Esophagus squamous epithelium (tissue), 5 donors: ENCODE results near the gene KLHL17. TPM values are rescaled to one million over a fixed set of nuclear protein-coding genes. Genes with fewer than 3 reads are reported as not detected.
"Not testable (repeated sequence)": the region's sequence is repeated elsewhere in the genome, so short reads cannot be mapped to it uniquely, and the experiment has no call there.

Experiments
- DNase-seq: peaks from one replicate; lab custom pipeline; 2025; lab: John Stamatoyannopoulos, UW
- H3K27ac ChIP-seq, 4 donors: fragments of 200-600 bp; sonication (generic); one replicate each; pipeline ENCODE4 v1.5.1; 2016 to 2019; ENCODE audit warnings: mild to moderate bottlenecking in 1 of 4
- H3K27me3 ChIP-seq, 4 donors: fragments of 200-600 bp; sonication (generic); 1 replicate in 3 of 4; 2 replicates in 1 of 4; pipeline versions ENCODE4 v1.5.1 to v1.6.0; 2017 to 2021; ENCODE audit warnings: antibody characterized with exemption in 1 of 4
- H3K36me3 ChIP-seq, 3 donors: fragments of 200-600 bp; sonication (generic); one replicate each; pipeline ENCODE4 v1.5.1; 2016 to 2019
- H3K4me1 ChIP-seq, 3 donors: fragments of 200-600 bp; sonication (generic); one replicate each; pipeline ENCODE4 v1.5.1; 2017 to 2019
- H3K4me3 ChIP-seq, 4 donors: fragments of 200-600 bp; sonication (generic); 1 replicate in 3 of 4; 2 replicates in 1 of 4; pipeline ENCODE4 v1.5.1; 2016 to 2019; ENCODE audit warnings: mild to moderate bottlenecking in 2 of 4, moderate library complexity in 1 of 4
- H3K9me3 ChIP-seq, 3 donors: fragments of 200-600 bp; sonication (generic); one replicate each; pipeline ENCODE4 v1.5.1; 2016 to 2019
- POLR2A ChIP-seq, 4 donors: fragments of 450-650 bp; IDR thresholded peaks; one replicate each; pipeline ENCODE4 v1.6.1; 2017; ENCODE audit warnings: antibody characterized with exemption in 4 of 4, mild to moderate bottlenecking in 4 of 4, moderate library complexity in 3 of 4
- WGBS, 2 donors: methylation state at CpG; one replicate each; pipeline ENCODE4 v1.1.5; 2018; 5-methylcytosine and 5-hydroxymethylcytosine counted together
- intact Hi-C: fragments of 100-400 bp; cut with DNase I; formaldehyde crosslinking; loops from one replicate; pipeline ENCODE4 v1.15.0; 2022
- total RNA-seq, 4 donors: library from RNA; depleted of rRNA; stranded (reverse); fragments of >200 nt; gene quantifications; one replicate each; pipeline ENCODE4 v1.1.0, GENCODE V29; 2016
- TF ChIP-seq, protein P1 (sequence below), 6 experiments: fragments of 450-650 bp in 4 of 6; fragments of 200-600 bp in 2 of 6; sonication (generic) in 2 of 6; IDR thresholded peaks; one replicate each; pipeline ENCODE4 v1.5.1; 2016 to 2019; ENCODE audit warnings: antibody characterized with exemption in 6 of 6, mild to moderate bottlenecking in 4 of 6, moderate library complexity in 4 of 6
- donor health status: DM: yes; HTN: yes; CAD: no.

Gene KLHL17
- total RNA-seq, 4 donors from 2014 or later, result 8.7 to 13.8 (median 10.3) TPM

DNA sequence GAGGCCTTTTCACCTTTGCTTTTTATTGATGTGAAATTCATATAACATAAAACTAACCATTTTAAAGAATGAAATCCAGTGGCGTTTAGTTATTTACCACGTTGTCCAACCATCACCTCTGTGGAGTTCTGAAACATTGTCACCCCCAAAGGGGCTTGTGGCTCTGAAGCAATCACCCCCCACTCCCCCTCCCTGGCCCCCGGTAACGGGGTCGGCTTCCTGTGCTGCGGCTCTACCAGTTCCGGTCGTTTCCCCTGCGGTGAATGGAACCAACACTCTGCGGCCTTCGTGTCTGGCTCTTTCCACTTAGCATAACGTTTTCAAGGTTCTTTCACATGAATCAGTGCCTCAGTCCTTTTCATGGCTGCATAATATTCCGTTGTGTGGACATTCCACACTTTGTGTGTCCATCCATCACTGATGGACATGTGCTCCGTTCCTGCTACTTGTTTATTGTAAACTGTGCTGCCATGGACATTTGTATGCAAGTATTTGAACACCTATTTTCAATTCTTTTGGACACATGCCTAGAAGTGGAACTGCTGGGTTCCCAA is 51.1 kb downstream of the KLHL17 start:
- no peaks in the 10 kb centered on the region for H3K9me3 ChIP-seq
- no peak for DNase-seq
- no peak overlapping the region for H3K27ac ChIP-seq
- H3K27me3 ChIP-seq, result peaks cover 0 to 11% (median 0%) of the 10 kb centered on the region in 4 donors
- no peak overlapping the region for H3K4me3 ChIP-seq
- no peak for TF ChIP-seq POLR2A (IDR thresholded peaks at IDR 0.05)
- TF ChIP-seq, protein P1, sequence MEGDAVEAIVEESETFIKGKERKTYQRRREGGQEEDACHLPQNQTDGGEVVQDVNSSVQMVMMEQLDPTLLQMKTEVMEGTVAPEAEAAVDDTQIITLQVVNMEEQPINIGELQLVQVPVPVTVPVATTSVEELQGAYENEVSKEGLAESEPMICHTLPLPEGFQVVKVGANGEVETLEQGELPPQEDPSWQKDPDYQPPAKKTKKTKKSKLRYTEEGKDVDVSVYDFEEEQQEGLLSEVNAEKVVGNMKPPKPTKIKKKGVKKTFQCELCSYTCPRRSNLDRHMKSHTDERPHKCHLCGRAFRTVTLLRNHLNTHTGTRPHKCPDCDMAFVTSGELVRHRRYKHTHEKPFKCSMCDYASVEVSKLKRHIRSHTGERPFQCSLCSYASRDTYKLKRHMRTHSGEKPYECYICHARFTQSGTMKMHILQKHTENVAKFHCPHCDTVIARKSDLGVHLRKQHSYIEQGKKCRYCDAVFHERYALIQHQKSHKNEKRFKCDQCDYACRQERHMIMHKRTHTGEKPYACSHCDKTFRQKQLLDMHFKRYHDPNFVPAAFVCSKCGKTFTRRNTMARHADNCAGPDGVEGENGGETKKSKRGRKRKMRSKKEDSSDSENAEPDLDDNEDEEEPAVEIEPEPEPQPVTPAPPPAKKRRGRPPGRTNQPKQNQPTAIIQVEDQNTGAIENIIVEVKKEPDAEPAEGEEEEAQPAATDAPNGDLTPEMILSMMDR (IDR thresholded peaks at IDR 0.05), result no peak
- whole genome bisulfite sequencing, 2 donors, result 77 to 79% methylated on average over 10 to 14 of the region's 14 CpGs
- H3K36me3 ChIP-seq, result no peaks in the 10 kb centered on the region
- H3K4me1 ChIP-seq, result peaks cover 13 to 35% (median 31%) of the 10 kb centered on the region in 3 donors
- intact Hi-C loops, result no loop called here

DNA sequence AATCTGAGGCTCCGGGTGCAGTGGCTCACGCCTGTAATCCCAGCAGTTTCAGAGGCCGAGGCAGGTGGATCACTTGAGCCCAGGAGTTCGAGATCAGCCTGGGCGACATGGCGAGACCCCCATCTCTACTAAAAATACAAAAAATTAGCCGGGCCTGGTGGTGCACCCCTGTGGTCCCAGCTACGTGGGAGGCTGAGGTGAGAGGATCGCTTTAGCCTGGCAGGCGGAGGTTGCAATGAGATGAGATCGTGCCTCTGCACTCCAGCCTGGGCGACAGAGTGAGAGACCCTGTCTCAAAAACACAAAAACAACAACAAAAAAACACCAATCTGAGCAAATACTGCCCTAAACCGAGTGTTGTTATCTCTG is 52.3 kb downstream of the KLHL17 start:
- H3K9me3 ChIP-seq, DNase-seq, intact Hi-C loops, H3K36me3 ChIP-seq, H3K27me3 ChIP-seq: not testable (repeated sequence)
- peak overlapping the region; percentile 70 to 97 (median 92) for H3K27ac ChIP-seq
- peaks cover 8 to 25% (median 21%) of the 10 kb centered on the region in 3 donors for H3K4me1 ChIP-seq
- H3K4me3 ChIP-seq, result peak overlapping the region; percentile 43 to 86 (median 64)
- WGBS, 2 donors, result 49 to 60% methylated on average over 12 to 13 of the region's 13 CpGs

DNA sequence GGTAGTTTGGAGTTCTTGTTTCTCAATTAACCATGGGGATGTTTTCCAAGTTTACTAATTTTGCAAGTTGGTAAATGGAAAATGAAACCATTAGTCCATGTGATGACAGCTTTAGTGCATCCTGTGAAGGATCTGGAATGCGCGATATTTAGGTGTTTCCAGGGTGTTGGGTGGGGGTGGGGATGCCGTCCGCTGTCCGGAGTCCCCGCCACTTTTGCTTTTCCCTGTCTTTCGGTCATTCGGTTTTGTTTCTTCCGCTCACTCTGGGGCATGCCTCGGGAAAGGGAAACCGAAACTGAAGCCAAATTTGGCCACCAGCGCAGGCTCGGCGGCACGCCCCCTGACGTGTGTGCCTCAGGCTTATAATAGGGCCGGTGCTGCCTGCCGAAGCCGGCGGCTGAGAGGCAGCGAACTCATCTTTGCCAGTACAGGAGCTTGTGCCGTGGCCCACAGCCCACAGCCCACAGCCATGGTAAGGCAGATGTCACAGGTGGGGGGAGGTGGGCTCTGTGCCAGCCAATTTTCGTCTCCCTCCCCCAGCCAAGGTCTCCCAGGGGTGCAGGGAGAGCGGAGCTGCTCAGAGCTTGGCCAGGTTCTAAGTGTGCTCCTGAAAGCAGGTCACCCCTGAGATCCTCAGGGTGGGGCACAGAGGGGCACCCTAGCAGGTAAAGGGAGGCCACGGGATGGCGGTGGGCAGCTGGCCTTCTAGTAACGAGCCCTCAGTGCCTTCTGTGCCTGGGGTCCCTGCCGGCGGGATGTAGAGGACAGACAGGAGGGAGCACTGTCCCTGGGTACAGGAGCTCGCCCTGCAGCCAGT is 52.9 kb downstream of the KLHL17 start, which contains the start of gene ISG15:
Gene ISG15, plus strand, starts transcription at position 393 of the 817 bp plus-strand sequence. Its CDS starts 77 bp downstream, at position 470.
- Histone ChIP-seq H3K36me3 (no peaks in the 10 kb centered on the region), H3K4me3 (peak within 1 kb of the TSS; percentile 43 to 86 (median 64)), H3K4me1 (peaks cover 8 to 25% (median 21%) of the 10 kb centered on the region in 3 donors), H3K27me3 (no peaks in the 10 kb centered on the region), H3K27ac (peak within 1 kb of the TSS; percentile 70 to 97 (median 92)), H3K9me3 (no peaks in the 10 kb centered on the region)
- 0 to 5% methylated on average over 9 to 12 of the region's 30 CpGs for WGBS, 2 donors
- peak; percentile 67 for DNase-seq
- peak in 3 of 4 donors; percentile 24 to 80 (median 55) for TF ChIP-seq POLR2A (IDR thresholded peaks at IDR 0.05)
- TF ChIP-seq, protein P1 (IDR thresholded peaks at IDR 0.05), result peak in 1 of 6 experiments; percentile 3
- intact Hi-C loops, result no loop called here

DNA sequence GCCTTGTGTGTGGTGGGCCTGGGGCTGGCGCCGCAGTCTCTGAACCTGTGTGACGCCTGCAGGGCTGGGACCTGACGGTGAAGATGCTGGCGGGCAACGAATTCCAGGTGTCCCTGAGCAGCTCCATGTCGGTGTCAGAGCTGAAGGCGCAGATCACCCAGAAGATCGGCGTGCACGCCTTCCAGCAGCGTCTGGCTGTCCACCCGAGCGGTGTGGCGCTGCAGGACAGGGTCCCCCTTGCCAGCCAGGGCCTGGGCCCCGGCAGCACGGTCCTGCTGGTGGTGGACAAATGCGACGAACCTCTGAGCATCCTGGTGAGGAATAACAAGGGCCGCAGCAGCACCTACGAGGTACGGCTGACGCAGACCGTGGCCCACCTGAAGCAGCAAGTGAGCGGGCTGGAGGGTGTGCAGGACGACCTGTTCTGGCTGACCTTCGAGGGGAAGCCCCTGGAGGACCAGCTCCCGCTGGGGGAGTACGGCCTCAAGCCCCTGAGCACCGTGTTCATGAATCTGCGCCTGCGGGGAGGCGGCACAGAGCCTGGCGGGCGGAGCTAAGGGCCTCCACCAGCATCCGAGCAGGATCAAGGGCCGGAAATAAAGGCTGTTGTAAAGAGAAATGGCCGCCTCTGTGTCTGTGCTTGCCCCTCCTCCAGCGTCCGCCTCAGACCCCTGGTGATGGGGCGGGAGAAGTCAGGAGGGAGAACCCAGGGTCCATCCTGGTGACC is 53.7 kb downstream of the KLHL17 start:
- intact Hi-C loops, result no loop called here
- no peak for TF ChIP-seq POLR2A (IDR thresholded peaks at IDR 0.05)
- TF ChIP-seq, protein P1 (IDR thresholded peaks at IDR 0.05), result no peak
- Histone ChIP-seq H3K4me3 (peak overlapping the region; percentile 43 to 86 (median 64)), H3K27ac (peak overlapping the region; percentile 70 to 97 (median 92)), H3K9me3 (no peaks in the 10 kb centered on the region), H3K27me3 (no peaks in the 10 kb centered on the region), H3K36me3 (no peaks in the 10 kb centered on the region), H3K4me1 (peaks cover 10 to 30% (median 21%) of the 10 kb centered on the region in 3 donors)
- 56 to 84% methylated on average over 5 to 14 of the region's 41 CpGs for WGBS, 2 donors
- DNase-seq, result no peak

DNA sequence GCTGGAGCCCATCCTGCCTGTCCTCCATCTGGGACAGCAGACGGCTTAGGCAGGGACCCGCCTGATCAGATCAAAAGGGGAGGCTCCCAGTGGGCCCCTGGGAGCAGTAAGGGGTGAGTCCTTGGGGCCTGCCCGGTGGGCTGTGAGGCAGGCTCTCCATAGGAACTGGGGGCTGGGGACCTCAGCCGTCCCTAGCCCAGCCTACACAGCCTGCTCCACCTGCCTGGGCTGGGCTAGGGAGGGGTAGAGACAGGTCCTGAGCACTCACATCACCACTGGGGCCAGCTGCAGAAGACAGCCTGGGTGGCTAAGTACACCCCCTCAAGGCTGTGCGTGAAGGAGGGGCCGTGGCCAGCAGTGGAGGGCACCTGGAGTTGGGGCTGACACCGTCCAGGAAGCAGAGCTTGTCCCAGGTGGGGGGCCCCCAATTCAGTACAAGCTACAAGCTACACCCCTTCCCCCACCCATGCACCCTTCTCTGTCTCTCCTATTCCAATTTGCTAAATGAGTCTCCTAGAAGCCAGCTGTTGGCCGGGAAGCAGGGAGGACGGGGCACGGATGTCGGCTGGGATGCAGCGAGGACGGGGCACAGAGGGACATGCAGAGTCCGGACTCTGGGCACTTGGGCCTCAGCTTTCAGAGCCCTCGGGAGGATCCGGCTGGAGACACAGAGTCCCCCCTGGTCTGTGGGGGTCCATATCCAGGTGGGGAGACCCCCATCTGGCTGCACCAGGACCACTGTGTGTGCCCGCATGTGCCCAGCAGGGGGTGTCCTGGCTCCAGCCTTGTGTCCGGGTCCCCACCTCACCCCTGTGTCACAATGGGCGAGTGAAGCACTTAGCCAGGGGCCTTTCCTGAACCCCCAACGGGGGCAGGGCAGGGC is 54.7 kb downstream of the KLHL17 start:
- intact Hi-C loops, result no loop called here
- WGBS, 2 donors, result 0 to 100% methylated on average over 1 to 6 of the region's 20 CpGs
- Histone ChIP-seq H3K4me1 (peaks cover 12 to 31% (median 21%) of the 10 kb centered on the region in 3 donors), H3K9me3 (no peaks in the 10 kb centered on the region), H3K27ac (peak overlapping the region in 2 of 4 donors; percentile 70 to 92), H3K27me3 (no peaks in the 10 kb centered on the region), H3K4me3 (peak overlapping the region in 1 of 4 donors; percentile 86), H3K36me3 (no peaks in the 10 kb centered on the region)
- DNase-seq, result no peak
- TF ChIP-seq POLR2A (IDR thresholded peaks at IDR 0.05), result no peak
- TF ChIP-seq, protein P1 (IDR thresholded peaks at IDR 0.05), result peak in 3 of 6 experiments; percentile 4 to 40 (median 23)
